HepG2 (cell line): Measurements from ENCODE around the gene TEK. TPM values are rescaled to one million over a fixed set of nuclear protein-coding genes. Genes with fewer than 3 reads are reported as not detected.

Experiments
- ATAC-seq: fragments of 200-7000 bp; cut with Tn5 transposase; 3 replicates; pipeline ENCODE4 v1.9.1; 2020; ENCODE audit warnings: mild to moderate bottlenecking, moderate library complexity
- BruUV-seq: library from RNA; stranded (reverse); fragments of 400-500 nt; replicated peaks from 2 replicates; lab custom pipeline; 2021; lab: Mats Ljungman, UMichigan
- CTCF ChIA-PET: fragments of 300-600 bp; formaldehyde crosslinking; extraction: SDS; loops from one replicate; lab custom pipeline; 2021; ENCODE audit warnings: low total read pairs, inconsistent platforms, low intra/inter-chr PET ratio; lab: Yijun Ruan, JAX
- POLR2A ChIA-PET: fragments of 350-600 bp; sonication (Branson Sonifier 250); formaldehyde crosslinking; loops from one replicate; lab custom pipeline; 2020; ENCODE audit warnings: antibody characterized with exemption, inconsistent platforms; lab: Yijun Ruan, JAX
- DNase-seq: peaks from one replicate; pipeline ENCODE4 v3.0.0-alpha.2; 2015; ENCODE audit warnings: low spot score
- FAIRE-seq: peaks from 3 replicates; lab custom pipeline; 2011; peaks lifted over from hg19 to GRCh38; lab: Jason Lieb, UNC
- H2AFZ ChIP-seq: one replicate; pipeline ENCODE4 v1.6.1; 2011; ENCODE audit warnings: low read length, inconsistent platforms
- H3K27ac ChIP-seq: fragments of 300-600 bp; 3 replicates; pipeline ENCODE4 v1.8.0; 2011; ENCODE audit warnings: mixed run types, mild to moderate bottlenecking, mixed read lengths, low read length, inconsistent platforms; ENCODE audit not compliant: insufficient read depth; ENCODE audit errors: extremely low read length
- H3K27me3 ChIP-seq, 2 experiments: fragments of 200-600 bp in 1 of 2; 2 replicates in 1 of 2; 3 replicates in 1 of 2; pipeline versions ENCODE4 v1.6.0 to v1.8.0; 2011; ENCODE audit warnings: low read length in 2 of 2, mild to moderate bottlenecking in 2 of 2, moderate library complexity in 2 of 2, inconsistent platforms in 1 of 2; ENCODE audit not compliant: insufficient read depth in 2 of 2, control insufficient read depth in 1 of 2
- H3K36me3 ChIP-seq, 2 experiments: fragments of 200-600 bp in 1 of 2; replicated peaks in 1 of 2; 2 replicates in 1 of 2; 3 replicates in 1 of 2; pipeline versions ENCODE4 v1.5.1 to v1.8.0; 2011; ENCODE audit warnings: low read length in 2 of 2, inconsistent platforms in 1 of 2; ENCODE audit not compliant: insufficient read depth in 2 of 2, control insufficient read depth in 1 of 2
- H3K4me1 ChIP-seq: 2 replicates; pipeline ENCODE4 v1.5.1; 2012; ENCODE audit warnings: low read length, inconsistent platforms; ENCODE audit not compliant: insufficient read depth
- H3K4me2 ChIP-seq: 2 replicates; pipeline ENCODE4 v1.6.0; 2011; ENCODE audit warnings: low read depth, low read length, inconsistent platforms
- H3K4me3 ChIP-seq, 3 experiments: fragments of 200-600 bp in 1 of 3; sonication (generic), shearing (Covaris generic) in 1 of 3; replicated peaks in 1 of 3; 2 replicates each; pipeline ENCODE4 v1.5.1; 2011 to 2016; ENCODE audit warnings: low read length in 3 of 3, inconsistent platforms in 2 of 3, low read depth in 2 of 3, mild to moderate bottlenecking in 2 of 3, control low read depth in 1 of 3, mixed read lengths in 1 of 3; ENCODE audit not compliant: insufficient read depth in 1 of 3
- H3K79me2 ChIP-seq: one replicate; pipeline ENCODE4 v1.6.1; 2011; ENCODE audit warnings: low read length, inconsistent platforms; ENCODE audit not compliant: insufficient read depth
- H3K9ac ChIP-seq: 2 replicates; pipeline ENCODE4 v1.6.0; 2011; ENCODE audit warnings: mild to moderate bottlenecking, low read depth, low read length, inconsistent platforms; ENCODE audit not compliant: insufficient read depth
- H3K9me3 ChIP-seq: 2 replicates; pipeline ENCODE4 v1.5.1; 2012; ENCODE audit warnings: mild to moderate bottlenecking, low read length
- H4K20me1 ChIP-seq: 2 replicates; pipeline ENCODE4 v1.6.0; 2011; ENCODE audit warnings: inconsistent platforms, mild to moderate bottlenecking, low read length, moderate library complexity; ENCODE audit not compliant: insufficient read depth
- IRF2 ChIP-seq: IDR thresholded peaks from 2 replicates; pipeline ENCODE4 v1.6.1; 2018; ENCODE audit warnings: missing genetic modification reagents, missing compliant biosample characterization
- ISX ChIP-seq: sonication (generic); formaldehyde crosslinking; conservative IDR thresholded peaks from 2 replicates; pipeline ENCODE4 v1.5.0; 2020; ENCODE audit warnings: missing genetic modification reagents
- KMT2A ChIP-seq: sonication (generic); formaldehyde crosslinking; IDR thresholded peaks from 2 replicates; pipeline ENCODE4 v1.4.0; 2020; ENCODE audit warnings: missing genetic modification reagents
- MAZ ChIP-seq, 2 experiments: sonication (generic) in 1 of 2; formaldehyde crosslinking in 1 of 2; IDR thresholded peaks; 2 replicates each; pipeline versions ENCODE4 v1.5.0 to v1.6.1; 2012 to 2020; ENCODE audit warnings: low read depth in 2 of 2, mild to moderate bottlenecking in 2 of 2, borderline replicate concordance in 1 of 2, improper control_type of control experiment in 1 of 2, low read length in 1 of 2, missing genetic modification reagents in 1 of 2, moderate library complexity in 1 of 2
- NKX3-1 ChIP-seq: sonication (generic); formaldehyde crosslinking; IDR thresholded peaks from 2 replicates; pipeline ENCODE4 v1.5.0; 2020; ENCODE audit warnings: missing genetic modification reagents
- ZBTB20 ChIP-seq: sonication (generic); formaldehyde crosslinking; IDR thresholded peaks from 2 replicates; pipeline ENCODE4 v1.8.1; 2023; ENCODE audit warnings: missing genetic modification reagents, low read depth, mild to moderate bottlenecking, borderline replicate concordance
- ZBTB21 ChIP-seq: sonication (generic); formaldehyde crosslinking; IDR thresholded peaks from 2 replicates; pipeline ENCODE4 v1.4.0; 2020; ENCODE audit warnings: missing genetic modification reagents
- ZBTB26 ChIP-seq: IDR thresholded peaks from 2 replicates; pipeline ENCODE4 v1.6.1; 2016; ENCODE audit warnings: missing compliant biosample characterization, missing genetic modification reagents, borderline replicate concordance
- ZFP41 ChIP-seq: sonication (generic); formaldehyde crosslinking; IDR thresholded peaks from 2 replicates; pipeline ENCODE4 v1.4.0; 2020; ENCODE audit warnings: mild to moderate bottlenecking, missing genetic modification reagents, borderline replicate concordance
- ZFP90 ChIP-seq: sonication (generic); formaldehyde crosslinking; IDR thresholded peaks from 2 replicates; pipeline ENCODE4 v1.8.0; 2022; ENCODE audit warnings: missing genetic modification reagents, mild to moderate bottlenecking, inconsistent platforms, borderline replicate concordance
- ZNF430 ChIP-seq: sonication (generic); formaldehyde crosslinking; IDR thresholded peaks from 2 replicates; pipeline ENCODE4 v1.9.0; 2021; ENCODE audit warnings: mild to moderate bottlenecking, missing genetic modification reagents
- ZNF737 ChIP-seq: sonication (generic); formaldehyde crosslinking; IDR thresholded peaks from 2 replicates; pipeline ENCODE4 v1.5.0; 2020; ENCODE audit warnings: missing genetic modification reagents, mild to moderate bottlenecking, borderline replicate concordance
- ZNF780A ChIP-seq: sonication (generic); formaldehyde crosslinking; IDR thresholded peaks from 2 replicates; pipeline ENCODE4 v1.8.0; 2022; ENCODE audit warnings: mild to moderate bottlenecking, missing genetic modification reagents, moderate library complexity
- ZSCAN29 ChIP-seq: sonication (generic); formaldehyde crosslinking; conservative IDR thresholded peaks from 2 replicates; pipeline ENCODE4 v1.4.0; 2020; ENCODE audit warnings: mild to moderate bottlenecking, missing genetic modification reagents
- WGBS: methylation state at CpG from one replicate; pipeline ENCODE4 v1.1.6; 2017; ENCODE audit warnings: low lambda C conversion rate; 5-methylcytosine and 5-hydroxymethylcytosine counted together
- in situ Hi-C: cut with HindIII; loops from 2 replicates; pipeline ENCODE4 v1.10.0; 2017; ENCODE audit warnings: low pct_unique_long_range_greater_than_20kb; ENCODE audit not compliant: extremely low pct_ligation_motif_present
- intact Hi-C: fragments of 100-400 bp; cut with micrococcal nuclease; formaldehyde crosslinking; loops from one replicate; pipeline ENCODE4 v1.10.0; 2022; ENCODE audit not compliant: unreplicated experiment
- polyA plus RNA-seq, 8 experiments: library from polyadenylated mRNA; depleted of rRNA in 3 of 8; stranded (reverse) in 7 of 8; unstranded in 1 of 8; fragments of >200 nt; fragmentation: Illumina TruSeq in 4 of 8; extraction: Trizol in 4 of 8; gene quantifications; 2 replicates each; pipeline versions ENCODE4 v1.2.1 to v1.2.3, GENCODE V29; 2011 to 2016; ENCODE audit warnings: low read depth in 4 of 8, missing spikeins in 1 of 8, mixed read lengths in 1 of 8; ENCODE audit not compliant: insufficient read depth in 1 of 8
- total RNA-seq, 5 experiments: library from RNA; depleted of rRNA; stranded (reverse); fragments of >200 nt; fragmentation: Illumina TruSeq; extraction: Trizol; gene quantifications; 2 replicates each; pipeline ENCODE4 v1.2.3, GENCODE V29; 2016; ENCODE audit warnings: low read depth in 1 of 5

Gene TEK
- total and polyA plus RNA-seq, 2 of the 13 experiments (the other 11 are each of a cell fraction or from before 2014, with no cell fraction given) = not detected

GRCh38 chr9:27073841-27074728, 34.9 kb upstream of the TEK start:
- H3K9me3 ChIP-seq = no peaks in the 10 kb centered on the region
- H2AFZ ChIP-seq = no peak overlapping the region
- TF ChIP-seq ISX = no peak
- no peak for TF ChIP-seq ZBTB21
- no peak for TF ChIP-seq KMT2A (CRISPR knock-in tag)
- TF ChIP-seq ZNF737 (CRISPR knock-in tag) = no peak
- TF ChIP-seq ZBTB20 (CRISPR knock-in tag) = no peak
- TF ChIP-seq ZNF780A = no peak
- no peak for TF ChIP-seq ZBTB26 (CRISPR knock-in tag)
- TF ChIP-seq NKX3-1 (CRISPR knock-in tag) = no peak
- no peak for TF ChIP-seq IRF2 (CRISPR knock-in tag)
- TF ChIP-seq ZNF430 (CRISPR knock-in tag) = no peak
- no peak for TF ChIP-seq ZFP41 (CRISPR knock-in tag)
- no peak for TF ChIP-seq ZSCAN29 (CRISPR knock-in tag)
- no peak for TF ChIP-seq ZFP90 (CRISPR knock-in tag)
- TF ChIP-seq MAZ (IDR thresholded peaks at IDR 0.05; ENCODE audit: borderline replicate concordance, low read depth, low read length) = no peak
- TF ChIP-seq MAZ (CRISPR knock-in tag; IDR thresholded peaks at IDR 0.05; ENCODE audit: low read depth) = no peak
- no peaks in the 10 kb centered on the region for H3K27me3 ChIP-seq
- no peak overlapping the region for H3K9ac ChIP-seq
- intact Hi-C loops = no loop called here
- FAIRE-seq (no peak), DNase-seq (no peak), ATAC-seq (no peak)
- H3K27ac ChIP-seq = no peak overlapping the region
- H3K79me2 ChIP-seq = no peaks in the 10 kb centered on the region
- no TSS peak for BruUV-seq
- no peak overlapping the region for H3K4me3 ChIP-seq
- ChIA-PET CTCF (no interaction called here), POLR2A (no interaction called here)
- in situ Hi-C loops = no loop called here
- 60% methylated on average over 3 of the region's 4 CpGs for WGBS
- no peaks in the 10 kb centered on the region for H3K4me1 ChIP-seq
- H3K36me3 ChIP-seq = no peaks in the 10 kb centered on the region
- no peak overlapping the region for H3K4me2 ChIP-seq
- H4K20me1 ChIP-seq = no peaks in the 10 kb centered on the region
